HUES6 (cell line): ENCODE results near the gene JAZF1.

Experiments used
- H3K27ac ChIP-seq: 2 replicates; pipeline ENCODE4 v1.7.0; 2013; ENCODE audit warnings: low read depth, mild to moderate bottlenecking, low read length, inconsistent platforms
- H3K27me3 ChIP-seq: 2 replicates; pipeline ENCODE4 v1.6.1; 2013; ENCODE audit warnings: low read length; ENCODE audit not compliant: control insufficient read depth, insufficient read depth
- H3K36me3 ChIP-seq: 2 replicates; pipeline ENCODE4 v1.6.1; 2013; ENCODE audit warnings: low read length; ENCODE audit not compliant: control insufficient read depth, insufficient read depth
- H3K4me1 ChIP-seq: 2 replicates; pipeline ENCODE4 v1.6.1; 2013; ENCODE audit warnings: low read length; ENCODE audit not compliant: control insufficient read depth, insufficient read depth
- H3K4me3 ChIP-seq: 2 replicates; pipeline ENCODE4 v1.5.1; 2013; ENCODE audit warnings: low read depth, low read length
- H3K9ac ChIP-seq: one replicate; pipeline ENCODE4 v1.6.1; 2013; ENCODE audit warnings: mild to moderate bottlenecking, low read length
- H3K9me3 ChIP-seq: 2 replicates; pipeline ENCODE4 v1.6.1; 2013; ENCODE audit warnings: low read depth, low read length; ENCODE audit not compliant: control insufficient read depth, insufficient read depth

The JAZF1 gene

DNA sequence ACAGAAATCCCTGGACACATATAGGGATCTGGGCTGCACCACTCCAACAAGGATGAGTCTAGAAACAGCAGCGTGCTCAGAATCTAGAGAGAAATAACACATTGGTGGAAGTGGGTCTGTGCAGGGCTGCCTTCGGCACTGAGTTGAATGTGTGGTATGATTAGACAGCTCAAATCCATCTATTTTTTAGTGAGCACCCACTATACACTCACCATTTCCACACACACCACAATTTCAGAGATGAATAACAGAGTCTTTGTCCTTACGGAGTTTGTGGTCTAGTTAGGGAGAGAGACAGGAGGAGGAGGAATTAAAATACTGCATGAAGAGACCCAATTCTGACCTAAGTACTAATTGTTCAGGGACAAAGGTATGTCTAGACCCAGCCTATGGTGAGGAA is 44.2 kb downstream of the JAZF1 start:
- no peaks in the 10 kb centered on the region for H3K36me3 ChIP-seq
- H3K27ac ChIP-seq: no peak overlapping the region
- no peak overlapping the region for H3K9ac ChIP-seq
- H3K4me1 ChIP-seq: peaks cover 7% of the 10 kb centered on the region; the same call in 1 of the 2 replicates
- H3K4me3 ChIP-seq: no peak overlapping the region
- H3K27me3 ChIP-seq: no peaks in the 10 kb centered on the region
- H3K9me3 ChIP-seq: no peaks in the 10 kb centered on the region

DNA sequence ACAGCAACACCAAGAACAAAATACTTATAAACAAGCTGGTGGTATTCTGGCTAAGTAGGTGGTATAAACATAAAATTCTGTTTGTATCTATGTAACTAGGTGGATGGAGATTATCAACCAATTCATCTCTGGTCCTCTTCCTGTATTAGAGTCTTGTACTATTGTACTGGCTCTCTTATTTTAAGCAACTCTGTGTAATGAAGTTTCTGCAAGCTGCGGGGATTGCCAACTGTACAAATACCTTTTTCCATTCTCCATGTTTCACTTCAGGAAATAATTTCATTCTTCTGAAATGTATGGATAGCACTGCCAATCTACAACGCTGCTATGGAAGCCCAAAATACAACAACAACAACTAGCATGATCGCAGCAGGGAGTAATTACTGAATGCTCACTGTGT is 44.8 kb downstream of the JAZF1 start:
- no peak overlapping the region for H3K4me3 ChIP-seq
- H3K9me3 ChIP-seq: no peaks in the 10 kb centered on the region
- H3K27me3 ChIP-seq: no peaks in the 10 kb centered on the region
- no peak overlapping the region for H3K27ac ChIP-seq
- H3K9ac ChIP-seq: no peak overlapping the region
- peaks cover 7% of the 10 kb centered on the region; the same call in 1 of the 2 replicates for H3K4me1 ChIP-seq
- no peaks in the 10 kb centered on the region for H3K36me3 ChIP-seq

DNA sequence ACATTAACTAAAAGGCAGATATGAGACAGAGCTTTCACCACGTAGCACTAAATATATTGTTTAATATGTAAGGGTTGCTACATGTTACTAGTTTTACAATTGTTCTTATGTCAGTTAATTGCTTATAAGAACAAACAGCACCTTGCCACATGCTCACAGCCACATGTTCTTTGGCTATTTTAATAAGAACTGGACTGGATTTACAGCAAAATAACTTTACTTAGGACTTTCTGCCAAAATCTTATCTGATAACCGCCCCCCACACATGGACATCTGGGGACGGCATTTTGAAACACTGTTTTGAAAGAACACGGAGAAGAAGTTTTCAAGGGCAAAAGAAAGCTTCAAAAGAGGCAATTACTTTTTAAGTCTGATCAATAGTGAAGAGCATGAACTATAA is 45.3 kb downstream of the JAZF1 start:
- Histone ChIP-seq H3K36me3 (no peaks in the 10 kb centered on the region), H3K4me1 (peaks cover 7% of the 10 kb centered on the region; the same call in 1 of the 2 replicates), H3K27me3 (no peaks in the 10 kb centered on the region), H3K9ac (no peak overlapping the region), H3K27ac (no peak overlapping the region), H3K9me3 (no peaks in the 10 kb centered on the region), H3K4me3 (no peak overlapping the region)

DNA sequence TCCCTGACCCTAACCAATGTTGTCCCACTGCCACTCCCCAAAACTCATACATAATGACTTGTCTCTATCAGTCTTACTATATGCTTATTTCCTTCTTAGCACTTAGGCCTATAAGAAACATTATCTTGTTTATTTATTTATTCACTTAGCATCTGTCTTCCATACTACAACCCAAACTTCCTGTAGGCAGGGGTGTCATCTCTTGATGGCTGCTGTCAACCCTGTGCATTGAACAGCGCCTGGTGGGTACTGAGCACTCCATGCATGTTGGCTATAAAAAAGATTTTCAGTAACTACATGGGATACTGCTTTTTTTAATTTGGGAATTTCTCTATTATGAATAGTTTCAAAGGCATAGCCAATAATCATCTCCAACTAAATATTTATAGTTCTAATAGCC is 46.7 kb downstream of the JAZF1 start:
- no peaks in the 10 kb centered on the region for H3K27me3 ChIP-seq
- peaks cover 7% of the 10 kb centered on the region; the same call in 1 of the 2 replicates for H3K4me1 ChIP-seq
- no peak overlapping the region for H3K4me3 ChIP-seq
- no peaks in the 10 kb centered on the region for H3K9me3 ChIP-seq
- no peak overlapping the region for H3K9ac ChIP-seq
- no peaks in the 10 kb centered on the region for H3K36me3 ChIP-seq
- H3K27ac ChIP-seq: no peak overlapping the region

DNA sequence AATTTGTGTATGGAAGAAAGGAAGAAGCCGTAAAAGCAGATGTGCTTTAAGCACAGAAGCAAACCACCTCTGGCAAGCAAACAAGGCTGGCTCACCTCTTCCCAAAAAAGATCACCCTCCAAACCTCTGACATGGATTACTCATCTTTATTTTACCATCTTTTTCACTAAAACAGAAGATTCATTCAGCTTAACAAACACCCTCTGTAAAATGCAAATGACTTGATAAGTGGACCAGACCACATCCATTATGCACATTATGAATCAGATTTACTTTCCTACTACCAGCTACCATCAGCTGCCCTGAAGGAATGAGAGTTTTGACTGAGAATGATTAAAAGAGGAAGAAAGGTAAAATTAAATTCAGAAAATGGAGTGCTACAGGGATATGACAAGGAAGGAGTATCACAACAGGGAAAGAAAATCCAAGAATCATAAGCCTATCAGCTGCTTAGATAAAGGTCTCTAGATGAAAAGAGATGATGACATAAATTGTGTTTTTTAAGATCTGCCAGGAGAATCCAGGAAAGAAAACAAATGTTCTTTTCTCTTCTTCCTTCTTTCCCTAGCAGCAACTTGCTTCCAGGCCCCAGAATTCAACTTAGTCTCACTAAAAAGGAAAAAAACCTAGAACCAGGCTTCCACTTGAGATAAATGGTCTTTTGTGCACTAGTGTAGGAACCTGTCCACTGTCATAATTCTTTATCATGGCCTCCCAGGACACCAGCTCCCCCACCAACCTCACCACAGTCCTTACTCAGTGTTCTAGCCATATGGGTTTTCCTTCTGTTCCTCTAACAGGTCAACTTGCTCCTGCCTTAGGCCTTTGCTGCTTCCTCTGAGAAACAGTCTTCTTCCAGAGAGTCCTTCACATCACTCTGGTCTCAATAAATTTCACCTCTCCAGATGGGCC is 47.4 kb downstream of the JAZF1 start:
- Histone ChIP-seq H3K9ac (no peak overlapping the region), H3K36me3 (no peaks in the 10 kb centered on the region), H3K9me3 (no peaks in the 10 kb centered on the region), H3K27ac (no peak overlapping the region), H3K27me3 (no peaks in the 10 kb centered on the region), H3K4me3 (no peak overlapping the region), H3K4me1 (peaks cover 7% of the 10 kb centered on the region; the same call in 1 of the 2 replicates)

DNA sequence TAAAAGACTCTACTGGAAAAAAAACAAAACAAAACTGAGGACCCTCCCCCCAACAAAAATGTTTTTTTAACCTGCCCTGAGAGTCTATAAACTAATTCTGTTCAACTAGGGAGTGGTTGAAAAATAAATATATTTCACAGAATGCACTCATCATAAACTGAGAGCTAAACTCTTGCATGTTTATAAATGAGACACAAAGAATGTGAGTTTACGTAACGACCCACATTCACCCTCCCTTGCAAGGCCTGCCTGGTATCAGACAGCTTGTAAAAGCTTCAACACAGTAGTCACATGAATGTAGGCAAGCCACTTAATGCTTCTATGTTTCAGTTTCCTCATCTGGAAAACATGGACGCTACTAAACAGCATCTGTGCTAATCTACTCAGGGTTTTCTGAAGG is 50.3 kb downstream of the JAZF1 start:
- Histone ChIP-seq H3K4me1 (peaks cover 17% of the 10 kb centered on the region), H3K27me3 (peaks cover 5% of the 10 kb centered on the region; the same call in 1 of the 2 replicates), H3K27ac (no peak overlapping the region), H3K9ac (no peak overlapping the region), H3K9me3 (no peaks in the 10 kb centered on the region), H3K36me3 (no peaks in the 10 kb centered on the region), H3K4me3 (no peak overlapping the region)

DNA sequence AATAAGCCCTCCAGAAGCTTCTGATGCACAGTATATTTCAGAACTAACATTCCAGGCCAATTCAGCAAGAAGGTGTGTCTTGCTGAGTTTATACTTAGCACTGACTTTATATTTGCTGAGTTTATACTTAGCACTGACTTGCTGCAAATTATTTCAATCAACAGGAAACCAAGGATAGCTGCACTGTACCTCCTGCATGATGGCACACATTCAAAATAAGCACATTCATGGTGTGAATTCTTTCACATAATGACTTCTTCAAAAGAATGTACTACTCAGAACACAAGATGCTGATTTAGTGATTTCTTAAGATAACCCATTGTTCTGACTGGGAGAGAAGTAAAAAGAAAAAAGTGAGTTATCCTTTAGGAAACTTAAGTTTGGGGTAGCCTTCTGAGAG is 52.0 kb downstream of the JAZF1 start:
- Histone ChIP-seq H3K27ac (no peak overlapping the region), H3K4me3 (no peak overlapping the region), H3K9ac (no peak overlapping the region)

DNA sequence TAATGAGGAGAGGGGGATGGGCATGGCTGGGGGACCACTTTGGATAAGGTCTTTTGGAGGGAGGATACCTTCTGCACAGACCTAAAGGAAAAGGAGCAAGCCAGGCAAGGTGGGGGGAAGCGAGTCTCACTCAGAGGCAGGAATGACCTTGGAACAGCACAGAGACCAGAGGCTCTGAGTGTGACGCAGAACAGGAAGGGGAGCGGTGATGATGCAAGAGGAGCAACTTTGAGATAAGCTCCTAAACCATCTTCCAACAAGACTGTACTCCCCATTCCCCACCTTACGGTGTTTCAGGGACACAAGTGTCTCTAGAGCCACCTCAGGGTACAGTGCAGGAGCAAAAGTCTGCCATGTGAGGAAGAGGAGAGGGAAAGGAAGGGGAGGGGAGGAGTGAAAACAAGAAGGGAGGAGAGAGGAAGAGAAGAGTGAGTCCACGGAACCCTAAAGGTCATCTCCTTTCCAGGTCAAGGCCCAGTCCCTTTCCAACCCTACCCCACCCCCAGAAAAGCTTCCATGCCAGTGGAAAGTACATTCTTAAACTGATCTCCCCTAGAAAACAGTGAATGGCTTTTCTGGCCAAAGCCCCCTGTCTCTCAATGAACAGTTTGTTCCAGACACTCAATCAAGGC is 54.1 kb downstream of the JAZF1 start:
- no peaks in the 10 kb centered on the region for H3K9me3 ChIP-seq
- H3K9ac ChIP-seq: no peak overlapping the region
- no peak overlapping the region for H3K27ac ChIP-seq
- H3K27me3 ChIP-seq: peaks cover 5% of the 10 kb centered on the region; the same call in 1 of the 2 replicates
- no peak overlapping the region for H3K4me3 ChIP-seq
- no peaks in the 10 kb centered on the region for H3K36me3 ChIP-seq
- peaks cover 34% of the 10 kb centered on the region for H3K4me1 ChIP-seq

More for the DNA sequence above, 52.0 kb downstream of the JAZF1 start:
- Histone ChIP-seq H3K27me3 (peaks cover 5% of the 10 kb centered on the region; the same call in 1 of the 2 replicates), H3K36me3 (no peaks in the 10 kb centered on the region), H3K9me3 (no peaks in the 10 kb centered on the region), H3K4me1 (peaks cover 29% of the 10 kb centered on the region)

DNA sequence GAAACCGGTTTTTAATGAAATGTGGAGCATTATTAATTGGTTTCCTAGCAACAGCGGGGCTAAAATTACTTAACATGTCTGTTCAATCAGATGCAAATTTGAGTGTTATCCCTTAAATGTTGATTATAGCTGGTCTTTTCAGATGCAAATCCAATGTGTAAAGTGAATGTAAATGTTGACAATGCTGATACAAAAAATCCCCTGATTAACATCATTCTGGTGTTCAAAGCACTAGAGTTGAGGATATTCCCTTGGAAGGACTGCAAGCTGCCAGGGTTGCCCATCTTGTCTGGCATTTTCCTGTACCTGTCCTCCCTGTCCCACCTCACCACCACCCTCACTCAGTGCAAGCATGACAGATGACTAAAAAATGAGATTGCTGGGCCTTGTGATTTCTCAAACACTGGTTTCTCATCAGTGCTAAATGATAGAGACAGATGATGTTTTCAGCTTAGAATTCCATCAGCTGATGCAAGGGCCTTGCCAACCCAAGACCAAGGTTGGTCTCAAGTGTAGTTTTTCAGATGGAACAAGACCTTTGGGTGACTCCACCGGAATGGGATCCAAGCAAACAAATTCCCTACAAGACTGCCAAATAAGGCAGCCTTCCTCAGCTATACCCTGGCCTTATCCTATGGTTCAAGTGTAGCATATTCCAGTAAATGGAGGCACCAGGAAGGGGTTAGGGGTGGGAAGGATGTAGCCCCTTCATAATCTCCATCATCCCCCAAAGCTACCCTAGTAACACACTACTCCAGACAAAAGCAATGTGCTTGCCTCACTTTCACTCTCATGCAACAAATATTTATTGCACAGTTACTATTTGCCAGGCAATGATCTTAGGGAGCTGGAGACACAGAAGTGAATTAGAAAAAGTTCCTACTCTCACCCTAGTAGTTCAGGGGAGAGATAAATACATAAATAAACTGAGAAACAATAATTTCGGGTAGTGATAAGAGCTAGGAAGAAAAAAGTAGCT is 54.9 kb downstream of the JAZF1 start:
- H3K4me3 ChIP-seq: peak overlapping the region; percentile 15; the same call in 1 of the 2 replicates
- H3K27ac ChIP-seq: no peak overlapping the region
- no peaks in the 10 kb centered on the region for H3K36me3 ChIP-seq
- peaks cover 34% of the 10 kb centered on the region for H3K4me1 ChIP-seq
- H3K9me3 ChIP-seq: no peaks in the 10 kb centered on the region
- no peak overlapping the region for H3K9ac ChIP-seq
- H3K27me3 ChIP-seq: peaks cover 5% of the 10 kb centered on the region; the same call in 1 of the 2 replicates

DNA sequence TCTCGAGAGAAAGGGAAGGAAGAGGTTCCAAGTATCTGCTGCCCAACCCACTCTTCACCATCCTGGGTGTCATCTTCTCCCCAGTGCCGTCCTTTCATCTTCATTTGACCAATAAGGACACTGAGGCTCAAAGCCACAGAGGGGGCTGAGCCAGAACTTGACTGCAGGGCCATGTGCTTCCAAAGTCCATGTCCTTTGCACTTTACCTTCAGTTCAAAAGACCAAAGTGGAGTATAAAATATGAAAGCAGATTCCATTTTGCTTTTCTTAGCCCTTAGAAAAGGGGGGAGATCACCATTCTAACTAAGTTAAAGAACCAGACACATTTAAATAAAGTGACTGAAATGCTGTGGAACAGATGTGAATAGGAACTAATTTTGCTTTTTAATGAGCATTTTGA is 56.2 kb downstream of the JAZF1 start:
- no peak overlapping the region for H3K9ac ChIP-seq
- H3K4me3 ChIP-seq: no peak overlapping the region
- H3K27me3 ChIP-seq: peaks cover 5% of the 10 kb centered on the region; the same call in 1 of the 2 replicates
- H3K27ac ChIP-seq: no peak overlapping the region
- H3K36me3 ChIP-seq: no peaks in the 10 kb centered on the region
- H3K9me3 ChIP-seq: no peaks in the 10 kb centered on the region
- H3K4me1 ChIP-seq: peaks cover 34% of the 10 kb centered on the region
